Natural killer cell (primary cell): ENCODE results near the gene TPP1. TPM values are rescaled to one million over a fixed set of nuclear protein-coding genes. Genes with fewer than 3 reads are reported as not detected.

Source experiments
- ATAC-seq, 3 donors: fragments of 150-1000 bp in 2 of 3; fragments of 200-7000 bp in 1 of 3; cut with Tn5 transposase; 1 replicate in 1 of 3; 2 replicates in 2 of 3; pipeline ENCODE4 v1.10.0; 2021; ENCODE audit warnings: mild to moderate bottlenecking in 2 of 3, moderate library complexity in 2 of 3
- DNase-seq, 2 donors: peaks; one replicate each; pipeline versions ENCODE4 v3.0.0 to v3.0.0-alpha.2; 2013 to 2021; ENCODE audit warnings: mixed read lengths in 1 of 2
- H3K27ac ChIP-seq: one replicate; pipeline ENCODE4 v1.5.1; 2013; ENCODE audit warnings: mild to moderate bottlenecking, low read length
- H3K27me3 ChIP-seq: one replicate; pipeline ENCODE4 v1.6.1; 2013; ENCODE audit warnings: low read length; ENCODE audit not compliant: control insufficient read depth, insufficient read depth
- H3K36me3 ChIP-seq: one replicate; pipeline ENCODE4 v1.6.1; 2013; ENCODE audit warnings: low read length; ENCODE audit not compliant: control insufficient read depth, insufficient read depth
- H3K4me1 ChIP-seq: one replicate; pipeline ENCODE4 v1.6.1; 2013; ENCODE audit warnings: low read length; ENCODE audit not compliant: control insufficient read depth, insufficient read depth
- H3K4me3 ChIP-seq: one replicate; pipeline ENCODE4 v1.5.1; 2013; ENCODE audit warnings: low read length
- H3K9me3 ChIP-seq: one replicate; pipeline ENCODE4 v1.6.1; 2013; ENCODE audit warnings: low read length; ENCODE audit not compliant: control insufficient read depth, insufficient read depth
- H3K27ac Mint-ChIP-seq, 2 donors: one replicate each; pipeline ENCODE4 v1.8.0; 2022; ENCODE audit warnings: mild to moderate bottlenecking in 2 of 2, mixed read lengths in 2 of 2, moderate library complexity in 1 of 2
- H3K27me3 Mint-ChIP-seq, 2 donors: one replicate each; pipeline ENCODE4 v1.8.0; 2022; ENCODE audit warnings: low read depth in 2 of 2, mixed read lengths in 2 of 2
- H3K36me3 Mint-ChIP-seq: one replicate; pipeline ENCODE4 v1.8.0; 2022; ENCODE audit warnings: mixed read lengths
- H3K4me1 Mint-ChIP-seq, 2 donors: one replicate each; pipeline ENCODE4 v1.8.0; 2022; ENCODE audit warnings: mixed read lengths in 2 of 2
- H3K4me3 Mint-ChIP-seq: one replicate; pipeline ENCODE4 v1.8.0; 2022; ENCODE audit warnings: mild to moderate bottlenecking, moderate library complexity, mixed read lengths
- H3K9me3 Mint-ChIP-seq, 2 donors: one replicate each; pipeline ENCODE4 v1.8.0; 2022; ENCODE audit warnings: mixed read lengths in 2 of 2
- CTCF ChIP-seq: fragments of 200-600 bp; IDR thresholded peaks from one replicate; pipeline ENCODE4 v1.8.0; 2022; ENCODE audit warnings: antibody characterized with exemption
- WGBS: methylation state at CpG from one replicate; pipeline ENCODE4 v1.1.7; 2013; ENCODE audit warnings: missing lambda C conversion rate; ENCODE audit not compliant: insufficient coverage; 5-methylcytosine and 5-hydroxymethylcytosine counted together
- intact Hi-C: fragments of 100-400 bp; cut with micrococcal nuclease; formaldehyde crosslinking; loops from one replicate; pipeline ENCODE4 v1.14.2; 2022
- total RNA-seq, 4 donors: library from RNA; stranded (reverse); fragments of 120-200 nt in 1 of 4; gene quantifications; one replicate each; pipeline versions ENCODE4 v1.2.3 to v1.2.4, GENCODE V29; 2013 to 2022

Gene TPP1
- total RNA-seq, 3 donors from 2014 or later (not counting 1 experiment from before 2014, with no cell fraction given) = 123 to 135 (median 131) TPM

- no peak for DNase-seq
- no peaks in the 10 kb centered on the region for H3K9me3 Mint-ChIP-seq
- peaks cover 0 to 11% of the 10 kb centered on the region in 2 donors for H3K27me3 Mint-ChIP-seq
- H3K27me3 ChIP-seq = peaks cover 4% of the 10 kb centered on the region
- no peak for TF ChIP-seq CTCF
- H3K4me3 ChIP-seq = no peak overlapping the region
- no peaks in the 10 kb centered on the region for H3K36me3 ChIP-seq
- peaks cover 10% of the 10 kb centered on the region for H3K4me1 ChIP-seq
- intact Hi-C loops = no loop called here
- ATAC-seq = no peak
- H3K27ac ChIP-seq = no peak overlapping the region
- no peaks in the 10 kb centered on the region for H3K9me3 ChIP-seq
- H3K36me3 Mint-ChIP-seq = no peaks in the 10 kb centered on the region
- WGBS = 99% methylated on average over 2 of the region's 2 CpGs
- no peak overlapping the region for H3K4me3 Mint-ChIP-seq
- H3K27ac Mint-ChIP-seq = no peak overlapping the region
- peaks cover 0 to 6% of the 10 kb centered on the region in 2 donors for H3K4me1 Mint-ChIP-seq
Measured at GRCh38 chr11:6653656-6654055, 34.4 kb upstream of the TPP1 start.

DNA sequence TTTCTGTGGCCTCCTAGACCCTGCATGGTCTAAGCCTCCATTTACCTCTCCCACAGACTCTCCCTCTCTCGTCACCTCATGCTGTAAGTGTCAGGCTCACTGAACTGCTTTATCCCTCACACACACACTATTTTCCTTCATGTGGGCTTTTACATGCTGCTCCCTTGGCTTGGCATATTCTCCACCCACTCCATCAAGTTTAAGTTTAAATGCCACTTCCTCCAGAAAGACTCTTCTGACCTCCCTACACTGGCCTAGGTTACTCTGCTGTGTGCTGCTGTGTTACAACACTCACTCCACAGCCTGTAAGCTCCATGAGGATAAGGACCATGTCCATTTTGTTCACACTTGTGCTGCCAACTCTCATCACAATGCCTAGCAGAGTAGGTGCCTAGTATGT, 33.9 kb upstream of the TPP1 start:
- H3K27ac Mint-ChIP-seq = no peak overlapping the region
- no peak for ATAC-seq
- WGBS = 93% methylated on average over 1 of the region's 1 CpG

DNA sequence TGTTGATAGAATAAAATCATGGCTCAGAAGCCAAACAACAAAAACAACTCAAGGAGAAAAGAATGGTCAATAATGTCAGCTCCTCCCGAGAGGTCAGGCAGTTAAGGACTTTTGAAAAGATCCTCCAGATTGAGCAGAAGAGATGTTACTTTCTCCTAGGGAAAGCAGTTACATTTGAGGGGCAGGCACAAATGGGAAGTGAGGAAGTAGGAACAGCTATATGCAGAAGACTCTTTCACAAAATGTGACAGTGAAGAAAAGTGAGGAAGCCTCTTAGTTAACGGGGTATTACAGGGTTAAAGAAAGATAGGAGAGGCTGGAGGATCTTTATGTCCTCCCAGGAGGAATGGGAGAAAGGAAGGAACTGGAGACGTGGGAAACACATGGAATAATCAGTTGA, 33.0 kb upstream of the TPP1 start:
- no peak overlapping the region for H3K4me3 Mint-ChIP-seq
- no peaks in the 10 kb centered on the region for H3K36me3 Mint-ChIP-seq
- peaks cover 0 to 11% of the 10 kb centered on the region in 2 donors for H3K27me3 Mint-ChIP-seq

More for the DNA sequence above, 33.9 kb upstream of the TPP1 start:
- intact Hi-C loops = no loop called here
- H3K4me3 Mint-ChIP-seq = no peak overlapping the region
- no peaks in the 10 kb centered on the region for H3K36me3 ChIP-seq
- H3K27ac ChIP-seq = no peak overlapping the region
- H3K27me3 ChIP-seq = peaks cover 4% of the 10 kb centered on the region
- peaks cover 10% of the 10 kb centered on the region for H3K4me1 ChIP-seq
- no peak for DNase-seq
- peaks cover 0 to 6% of the 10 kb centered on the region in 2 donors for H3K4me1 Mint-ChIP-seq
- no peaks in the 10 kb centered on the region for H3K9me3 ChIP-seq
- H3K9me3 Mint-ChIP-seq = no peaks in the 10 kb centered on the region
- no peaks in the 10 kb centered on the region for H3K36me3 Mint-ChIP-seq
- peaks cover 0 to 11% of the 10 kb centered on the region in 2 donors for H3K27me3 Mint-ChIP-seq
- no peak for TF ChIP-seq CTCF
- H3K4me3 ChIP-seq = no peak overlapping the region

More for the DNA sequence above, 33.0 kb upstream of the TPP1 start:
- intact Hi-C loops = no loop called here
- ATAC-seq = no peak
- 78% methylated on average over 3 of the region's 3 CpGs for WGBS
- TF ChIP-seq CTCF = no peak
- DNase-seq = no peak
- Histone ChIP-seq H3K9me3 (no peaks in the 10 kb centered on the region), H3K4me3 (no peak overlapping the region), H3K4me1 (peaks cover 17% of the 10 kb centered on the region), H3K27ac (no peak overlapping the region), H3K27me3 (peaks cover 4% of the 10 kb centered on the region), H3K36me3 (no peaks in the 10 kb centered on the region)
- Mint-ChIP-seq H3K27ac (no peak overlapping the region), H3K9me3 (no peaks in the 10 kb centered on the region), H3K4me1 (peaks cover 0 to 6% of the 10 kb centered on the region in 2 donors)
